Rectal smooth muscle tissue (tissue), 1 donor: ENCODE data around the gene EEF1A1.
"Not testable (repeated sequence)": the region's sequence is repeated elsewhere in the genome, so short reads cannot be mapped to it uniquely, and the experiment has no call there.

ENCODE experiments used
- H3K27ac ChIP-seq: one replicate; pipeline ENCODE4 v1.7.0; 2013; ENCODE audit warnings: low read depth, low read length, inconsistent platforms
- H3K27me3 ChIP-seq: one replicate; pipeline ENCODE4 v1.7.0; 2013; ENCODE audit warnings: low read length; ENCODE audit not compliant: control insufficient read depth, insufficient read depth
- H3K36me3 ChIP-seq: one replicate; pipeline ENCODE4 v1.7.0; 2013; ENCODE audit warnings: low read length; ENCODE audit not compliant: control insufficient read depth, insufficient read depth
- H3K4me1 ChIP-seq: one replicate; pipeline ENCODE4 v1.7.0; 2013; ENCODE audit warnings: low read length; ENCODE audit not compliant: control insufficient read depth, insufficient read depth
- H3K4me3 ChIP-seq: one replicate; pipeline ENCODE4 v1.7.0; 2013; ENCODE audit warnings: low read length
- H3K9ac ChIP-seq: one replicate; pipeline ENCODE4 v1.7.0; 2013; ENCODE audit warnings: low read length

Gene EEF1A1

DNA sequence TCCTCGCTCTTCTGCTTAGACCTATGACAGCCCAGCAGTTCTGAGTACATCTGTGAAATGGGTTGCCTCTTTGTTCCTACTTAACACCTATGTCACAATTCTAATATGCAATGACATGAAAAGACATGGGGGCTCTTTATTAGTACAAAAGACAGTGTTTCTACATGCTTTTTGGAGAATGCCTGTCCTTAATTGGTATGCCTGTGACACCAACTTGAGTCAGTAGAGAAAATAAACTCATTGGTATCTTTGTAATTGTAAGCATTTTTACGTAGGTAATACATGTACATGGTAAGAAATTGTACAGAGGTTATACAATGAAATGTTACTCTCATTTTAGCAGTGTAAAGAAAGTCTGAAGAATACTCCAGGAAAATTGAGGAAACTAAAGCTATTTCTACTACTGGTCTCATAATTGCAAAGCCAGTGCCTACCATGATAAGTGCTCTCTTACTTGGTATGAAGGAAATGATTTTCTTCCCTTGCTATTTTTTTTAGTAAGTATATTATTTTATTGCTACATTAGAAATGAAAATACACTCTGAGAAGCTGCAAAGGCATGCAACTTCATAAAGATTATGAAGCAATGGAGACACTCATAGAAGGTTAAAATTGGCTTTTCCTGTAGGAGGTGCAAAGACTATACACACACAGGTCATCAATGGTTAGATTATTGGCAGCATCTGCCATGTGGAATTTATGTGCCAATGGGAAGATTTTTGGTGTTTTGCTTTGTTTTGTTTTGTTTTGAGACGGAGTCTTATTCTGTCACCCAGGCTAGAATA is 4.9 kb upstream of the EEF1A1 start:
- Histone ChIP-seq H3K36me3 (no peaks in the 10 kb centered on the region), H3K27me3 (no peaks in the 10 kb centered on the region), H3K4me1 (peaks cover 3% of the 10 kb centered on the region), H3K27ac (no peak overlapping the region), H3K9ac (no peak overlapping the region), H3K4me3 (no peak overlapping the region)

DNA sequence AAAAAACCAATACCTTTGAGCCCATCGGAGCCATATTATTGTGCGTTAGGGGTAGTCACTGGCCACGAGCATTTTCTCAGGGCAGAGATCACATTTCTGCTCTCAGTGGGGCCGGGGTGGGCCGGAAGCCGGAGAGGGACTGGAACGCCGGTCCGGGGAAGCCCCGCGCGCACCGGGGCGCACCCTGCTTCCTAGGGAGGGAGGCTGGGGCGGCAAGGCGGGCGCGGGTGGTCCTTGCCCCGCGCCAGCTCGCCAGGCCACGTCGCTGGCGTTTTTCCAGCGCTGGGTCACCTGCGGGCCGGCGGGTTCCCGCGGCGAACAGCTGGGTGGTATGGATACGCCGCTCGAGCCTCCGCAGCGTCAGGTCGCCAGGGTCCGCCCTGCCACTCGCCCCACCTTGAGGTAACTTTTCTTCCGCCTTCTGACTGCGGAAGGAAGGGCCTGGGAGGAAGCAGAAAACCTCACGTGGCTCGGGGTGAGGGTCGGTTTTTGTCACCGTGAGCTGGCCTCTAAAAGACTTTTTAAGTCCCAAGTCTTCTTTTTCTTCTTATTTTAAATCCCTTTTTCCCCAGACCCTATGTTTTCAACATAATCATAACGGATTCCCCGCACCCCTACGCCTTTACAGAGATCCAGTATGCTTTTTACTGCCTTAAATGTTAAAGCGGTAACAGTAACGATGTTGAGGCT is 2.7 kb upstream of the EEF1A1 start:
- H3K4me3 ChIP-seq = peak overlapping the region; percentile 88
- peaks cover 10% of the 10 kb centered on the region for H3K36me3 ChIP-seq
- peak overlapping the region; percentile 99 for H3K27ac ChIP-seq
- peaks cover 14% of the 10 kb centered on the region for H3K4me1 ChIP-seq
- no peaks in the 10 kb centered on the region for H3K27me3 ChIP-seq
- H3K9ac ChIP-seq = peak overlapping the region; percentile 66

DNA sequence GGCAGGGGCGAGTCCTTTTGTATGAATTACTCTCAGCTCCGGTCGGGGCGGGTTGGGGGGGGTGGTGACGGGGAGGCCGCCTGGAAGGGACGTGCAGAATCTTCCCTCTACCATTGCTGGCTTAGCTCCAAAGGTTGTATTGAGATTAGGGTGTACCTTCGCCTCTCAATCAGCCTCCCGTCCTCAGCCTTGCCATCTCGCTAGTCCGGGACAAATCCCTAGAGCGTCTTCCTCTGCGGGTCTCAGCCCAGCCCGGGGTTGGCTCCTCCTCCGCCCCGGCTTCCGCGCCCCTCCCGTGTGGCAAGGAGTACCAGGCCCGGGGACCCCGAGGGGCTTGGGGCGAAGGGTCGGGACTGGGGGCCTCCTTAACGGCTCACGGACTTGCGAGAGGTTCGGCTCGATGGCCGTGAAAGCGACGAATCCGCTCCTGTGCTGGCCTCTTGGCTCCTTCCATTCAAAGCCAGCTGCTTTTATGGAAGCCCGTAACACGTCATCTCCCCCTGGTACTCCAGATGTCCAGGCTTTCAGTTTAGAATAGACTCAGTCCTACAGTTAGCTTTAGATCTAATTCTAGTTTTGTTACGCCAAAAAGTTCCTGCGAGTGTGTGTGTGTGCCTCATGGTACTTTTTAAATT is 636 bp upstream of the EEF1A1 start:
- H3K27ac ChIP-seq = peak overlapping the region; percentile 99
- peaks cover 19% of the 10 kb centered on the region for H3K36me3 ChIP-seq
- H3K4me3 ChIP-seq = peak overlapping the region; percentile 97
- H3K9ac ChIP-seq = peak overlapping the region; percentile 96
- H3K4me1 ChIP-seq = peaks cover 26% of the 10 kb centered on the region
- no peaks in the 10 kb centered on the region for H3K27me3 ChIP-seq

DNA sequence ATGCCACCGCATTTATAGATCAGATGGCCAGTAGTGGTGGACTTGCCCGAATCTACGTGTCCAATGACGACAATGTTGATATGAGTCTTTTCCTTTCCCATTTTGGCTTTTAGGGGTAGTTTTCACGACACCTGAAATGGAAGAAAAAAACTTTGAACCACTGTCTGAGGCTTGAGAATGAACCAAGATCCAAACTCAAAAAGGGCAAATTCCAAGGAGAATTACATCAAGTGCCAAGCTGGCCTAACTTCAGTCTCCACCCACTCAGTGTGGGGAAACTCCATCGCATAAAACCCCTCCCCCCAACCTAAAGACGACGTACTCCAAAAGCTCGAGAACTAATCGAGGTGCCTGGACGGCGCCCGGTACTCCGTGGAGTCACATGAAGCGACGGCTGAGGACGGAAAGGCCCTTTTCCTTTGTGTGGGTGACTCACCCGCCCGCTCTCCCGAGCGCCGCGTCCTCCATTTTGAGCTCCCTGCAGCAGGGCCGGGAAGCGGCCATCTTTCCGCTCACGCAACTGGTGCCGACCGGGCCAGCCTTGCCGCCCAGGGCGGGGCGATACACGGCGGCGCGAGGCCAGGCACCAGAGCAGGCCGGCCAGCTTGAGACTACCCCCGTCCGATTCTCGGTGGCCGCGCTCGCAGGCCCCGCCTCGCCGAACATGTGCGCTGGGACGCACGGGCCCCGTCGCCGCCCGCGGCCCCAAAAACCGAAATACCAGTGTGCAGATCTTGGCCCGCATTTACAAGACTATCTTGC is 725 bp downstream of the EEF1A1 start:
- H3K4me1 ChIP-seq = peaks cover 29% of the 10 kb centered on the region
- H3K27me3 ChIP-seq = no peaks in the 10 kb centered on the region
- peaks cover 25% of the 10 kb centered on the region for H3K36me3 ChIP-seq
- peak overlapping the region; percentile 94 for H3K9ac ChIP-seq
- H3K4me3 ChIP-seq = peak overlapping the region; percentile 97
- H3K27ac ChIP-seq = peak overlapping the region; percentile 99

DNA sequence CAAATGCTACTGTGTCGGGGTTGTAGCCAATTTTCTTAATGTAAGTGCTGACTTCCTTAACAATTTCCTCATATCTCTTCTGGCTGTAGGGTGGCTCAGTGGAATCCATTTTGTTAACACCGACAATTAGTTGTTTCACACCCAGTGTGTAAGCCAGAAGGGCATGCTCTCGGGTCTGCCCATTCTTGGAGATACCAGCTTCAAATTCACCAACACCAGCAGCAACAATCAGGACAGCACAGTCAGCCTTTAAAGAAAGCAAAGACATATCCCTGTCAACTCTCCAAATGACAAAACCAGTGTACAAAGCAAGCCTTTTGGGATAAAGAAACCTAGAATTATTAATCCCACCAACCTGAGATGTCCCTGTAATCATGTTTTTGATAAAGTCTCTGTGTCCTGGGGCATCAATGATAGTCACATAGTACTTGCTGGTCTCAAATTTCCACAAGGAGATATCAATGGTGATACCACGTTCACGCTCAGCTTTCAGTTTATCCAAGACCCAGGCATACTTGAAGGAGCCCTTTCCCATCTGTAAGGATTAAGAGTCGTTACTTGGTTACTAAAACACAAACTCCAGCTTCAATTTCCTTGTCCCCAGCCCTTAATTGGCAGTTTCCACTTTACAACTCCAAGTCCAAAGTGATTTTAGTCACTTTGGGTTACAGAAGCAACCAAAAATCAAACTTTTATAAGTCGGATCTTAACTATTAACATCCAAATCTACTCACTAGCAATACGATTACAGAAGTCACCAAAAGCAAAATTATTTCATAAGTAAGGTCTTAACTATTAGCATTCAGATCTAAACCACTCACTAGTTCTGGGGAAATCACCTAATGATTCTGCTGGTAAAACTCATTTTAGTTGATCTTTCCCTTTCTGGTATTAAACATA is 1.6 kb downstream of the EEF1A1 start:
- Histone ChIP-seq H3K36me3 (peaks cover 29% of the 10 kb centered on the region), H3K4me1 (peaks cover 29% of the 10 kb centered on the region), H3K4me3 (peak overlapping the region; percentile 97)

DNA sequence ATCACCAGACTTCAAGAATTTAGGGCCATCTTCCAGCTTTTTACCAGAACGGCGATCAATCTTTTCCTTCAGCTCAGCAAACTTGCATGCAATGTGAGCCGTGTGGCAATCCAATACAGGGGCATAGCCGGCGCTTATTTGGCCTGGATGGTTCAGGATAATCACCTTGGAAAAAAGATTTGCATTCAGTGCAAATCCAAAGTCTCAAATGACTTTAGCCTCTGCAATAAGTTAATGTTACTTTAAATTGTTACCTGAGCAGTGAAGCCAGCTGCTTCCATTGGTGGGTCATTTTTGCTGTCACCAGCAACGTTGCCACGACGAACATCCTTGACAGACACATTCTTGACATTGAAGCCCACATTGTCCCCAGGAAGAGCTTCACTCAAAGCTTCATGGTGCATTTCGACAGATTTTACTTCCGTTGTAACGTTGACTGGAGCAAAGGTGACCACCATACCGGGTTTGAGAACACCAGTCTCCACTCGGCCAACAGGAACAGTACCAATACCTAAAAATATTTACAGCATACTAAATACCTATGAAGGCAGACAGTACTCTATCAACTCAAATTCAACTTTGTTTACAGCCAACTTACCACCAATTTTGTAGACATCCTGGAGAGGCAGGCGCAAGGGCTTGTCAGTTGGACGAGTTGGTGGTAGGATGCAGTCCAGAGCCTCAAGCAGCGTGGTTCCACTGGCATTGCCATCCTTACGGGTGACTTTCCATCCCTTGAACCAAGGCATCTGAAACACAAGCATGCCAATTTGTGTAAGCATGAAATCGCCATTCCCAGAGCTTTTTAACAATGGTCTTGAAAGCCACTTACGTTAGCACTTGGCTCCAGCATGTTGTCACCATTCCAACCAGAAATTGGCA is 2.5 kb downstream of the EEF1A1 start:
- Histone ChIP-seq H3K36me3 (peaks cover 29% of the 10 kb centered on the region), H3K27ac (peak overlapping the region; percentile 25), H3K4me1 (peaks cover 26% of the 10 kb centered on the region), H3K4me3 (peak overlapping the region; percentile 47)
- not testable (repeated sequence) for H3K27me3 ChIP-seq, H3K9ac ChIP-seq

More for the DNA sequence above, 1.6 kb downstream of the EEF1A1 start:
- Histone ChIP-seq H3K27ac (peak overlapping the region; percentile 99), H3K9ac (peak overlapping the region; percentile 81)
- H3K27me3 ChIP-seq = not testable (repeated sequence)

DNA sequence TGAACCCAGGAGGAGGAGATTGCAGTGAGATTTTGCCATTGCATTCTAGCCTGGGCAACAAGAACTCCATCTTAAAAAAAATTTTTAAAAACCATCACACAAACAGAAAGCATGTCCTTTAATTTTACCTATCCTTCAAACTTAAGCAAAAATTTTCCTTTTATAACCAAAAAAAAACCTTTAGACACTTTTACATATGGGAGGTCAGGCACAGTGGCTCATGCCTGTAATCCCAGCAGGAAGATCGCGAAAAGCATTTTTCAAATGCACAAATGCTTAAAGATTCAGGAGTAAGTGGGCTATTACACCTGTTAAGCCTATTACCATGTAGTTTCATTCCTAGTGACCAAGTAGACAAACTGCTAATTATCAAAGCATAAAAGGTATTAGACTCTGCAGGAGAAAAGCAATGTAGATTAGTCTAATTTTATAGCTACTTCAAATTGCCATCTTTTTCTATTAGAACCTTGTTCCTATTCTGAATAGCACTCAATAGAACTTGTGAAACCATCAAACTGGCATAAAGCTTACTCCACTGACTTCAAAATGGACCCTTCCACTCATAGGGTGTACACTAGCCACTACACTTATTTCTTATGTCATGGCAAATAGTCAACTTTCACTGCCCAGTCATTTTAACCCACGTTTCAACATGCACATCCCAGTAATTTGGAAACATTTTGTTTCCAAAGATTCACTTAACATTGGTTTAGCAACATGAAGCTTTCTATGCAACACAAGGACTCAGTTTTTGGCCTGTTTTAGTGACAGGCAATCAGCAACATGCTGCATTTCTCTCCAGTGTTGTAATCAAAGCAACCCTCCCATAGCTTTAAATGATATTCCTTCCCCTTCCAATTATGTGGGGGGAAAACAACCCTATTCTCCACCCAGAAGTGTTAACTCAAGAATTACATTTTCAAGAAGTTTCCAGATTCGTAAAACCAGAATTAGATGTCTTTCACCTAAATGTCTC is 4.0 kb downstream of the EEF1A1 start:
- peaks cover 29% of the 10 kb centered on the region for H3K36me3 ChIP-seq

DNA sequence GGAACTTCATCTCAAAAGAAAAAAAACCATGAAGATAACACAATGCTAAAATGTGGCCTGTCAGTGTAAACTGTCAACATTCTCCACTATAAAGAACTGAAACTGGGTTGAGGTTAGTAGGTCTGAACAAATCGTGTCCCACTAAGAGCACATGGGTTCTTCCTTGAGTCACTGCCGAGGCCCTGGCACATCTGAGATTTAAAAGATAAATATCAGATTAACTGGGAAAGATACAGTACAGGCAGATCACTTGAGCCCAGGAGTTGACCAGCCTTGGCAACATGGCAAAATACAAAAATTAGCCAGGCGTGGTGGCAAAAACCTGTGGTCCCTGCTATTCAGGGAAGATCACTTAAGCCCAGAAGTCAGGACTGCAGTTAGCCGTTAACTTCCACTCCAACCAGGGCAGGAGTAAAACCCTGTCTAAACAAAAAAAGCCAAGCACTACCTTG is 5.6 kb downstream of the EEF1A1 start:
- Histone ChIP-seq H3K4me3 (no peak overlapping the region), H3K9ac (no peak overlapping the region), H3K36me3 (peaks cover 29% of the 10 kb centered on the region), H3K4me1 (peaks cover 26% of the 10 kb centered on the region), H3K27me3 (no peaks in the 10 kb centered on the region), H3K27ac (peak overlapping the region; percentile 21)

More for the DNA sequence above, 4.0 kb downstream of the EEF1A1 start:
- Histone ChIP-seq H3K27me3 (no peaks in the 10 kb centered on the region), H3K27ac (no peak overlapping the region), H3K9ac (no peak overlapping the region), H3K4me1 (peaks cover 26% of the 10 kb centered on the region), H3K4me3 (no peak overlapping the region)

DNA sequence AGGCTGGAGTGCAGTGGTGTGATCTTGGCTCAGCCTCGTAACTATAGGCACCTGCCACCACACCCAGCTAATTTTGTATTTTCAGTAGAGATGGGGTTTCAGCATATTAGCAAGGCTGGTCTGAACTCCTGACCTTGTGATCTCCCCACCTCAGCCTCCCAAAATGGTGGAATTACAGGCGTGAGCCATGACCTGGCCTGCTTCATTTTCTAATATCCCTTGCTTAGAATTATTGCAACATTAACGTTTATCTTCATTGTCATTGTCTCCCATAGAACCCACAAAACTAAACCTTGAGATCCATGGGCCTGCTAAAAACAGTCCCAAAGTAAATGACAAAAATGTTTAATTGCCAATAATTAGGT is 6.1 kb downstream of the EEF1A1 start:
- H3K27ac ChIP-seq = no peak overlapping the region

DNA sequence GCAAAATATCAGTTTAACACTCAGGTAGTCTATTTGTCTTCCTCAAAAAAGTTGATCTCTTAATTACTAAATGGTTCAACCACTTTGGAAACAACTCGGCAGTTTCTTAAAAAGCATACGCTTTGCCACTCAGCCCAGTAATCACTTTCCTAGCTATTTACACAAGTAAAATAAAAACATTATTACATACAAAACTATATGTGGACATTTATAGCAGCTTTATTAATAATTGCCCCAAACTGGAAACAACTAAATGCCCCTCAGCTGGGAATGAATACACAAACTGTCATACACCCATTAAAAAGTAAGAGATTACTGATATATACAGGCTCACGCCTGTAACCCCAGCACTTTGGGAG is 7.4 kb downstream of the EEF1A1 start:
- peaks cover 18% of the 10 kb centered on the region for H3K36me3 ChIP-seq
- H3K27ac ChIP-seq = no peak overlapping the region
- H3K4me1 ChIP-seq = peaks cover 14% of the 10 kb centered on the region
- H3K4me3 ChIP-seq = no peak overlapping the region
- H3K9ac ChIP-seq = no peak overlapping the region
- H3K27me3 ChIP-seq = no peaks in the 10 kb centered on the region

More for the DNA sequence above, 6.1 kb downstream of the EEF1A1 start:
- no peak overlapping the region for H3K9ac ChIP-seq
- peaks cover 29% of the 10 kb centered on the region for H3K36me3 ChIP-seq
- no peak overlapping the region for H3K4me3 ChIP-seq
- H3K4me1 ChIP-seq = peaks cover 25% of the 10 kb centered on the region
- no peaks in the 10 kb centered on the region for H3K27me3 ChIP-seq
